GM12872 (cell line): Measurements from ENCODE around the gene KLF13.

Experiments used
- TF ChIP-seq, protein P1 (sequence below): IDR thresholded peaks from 3 replicates; pipeline ENCODE4 v1.5.1; 2011; ENCODE audit warnings: low read depth, mild to moderate bottlenecking, low read length, moderate library complexity; ENCODE audit not compliant: insufficient read depth

KLF13 gene

DNA sequence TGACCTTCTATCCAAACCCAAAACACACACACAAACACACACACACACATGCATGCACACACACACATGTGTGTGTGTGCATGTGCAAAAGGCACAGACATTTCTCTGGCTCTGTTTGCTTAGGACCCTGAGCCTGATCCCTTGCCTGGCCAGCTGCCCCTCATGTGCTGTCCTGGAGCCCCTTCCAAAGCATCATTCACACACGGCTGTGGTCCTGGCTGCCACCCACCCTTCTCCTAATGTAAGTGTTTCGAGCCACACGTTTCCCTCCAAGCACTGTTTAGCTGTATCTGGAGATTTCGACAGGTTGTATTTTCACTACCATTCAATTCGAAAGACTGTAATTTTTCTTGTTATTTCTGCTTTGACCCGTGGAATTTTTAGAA, 45.8 kb upstream of the KLF13 start:
- TF ChIP-seq, protein P1, sequence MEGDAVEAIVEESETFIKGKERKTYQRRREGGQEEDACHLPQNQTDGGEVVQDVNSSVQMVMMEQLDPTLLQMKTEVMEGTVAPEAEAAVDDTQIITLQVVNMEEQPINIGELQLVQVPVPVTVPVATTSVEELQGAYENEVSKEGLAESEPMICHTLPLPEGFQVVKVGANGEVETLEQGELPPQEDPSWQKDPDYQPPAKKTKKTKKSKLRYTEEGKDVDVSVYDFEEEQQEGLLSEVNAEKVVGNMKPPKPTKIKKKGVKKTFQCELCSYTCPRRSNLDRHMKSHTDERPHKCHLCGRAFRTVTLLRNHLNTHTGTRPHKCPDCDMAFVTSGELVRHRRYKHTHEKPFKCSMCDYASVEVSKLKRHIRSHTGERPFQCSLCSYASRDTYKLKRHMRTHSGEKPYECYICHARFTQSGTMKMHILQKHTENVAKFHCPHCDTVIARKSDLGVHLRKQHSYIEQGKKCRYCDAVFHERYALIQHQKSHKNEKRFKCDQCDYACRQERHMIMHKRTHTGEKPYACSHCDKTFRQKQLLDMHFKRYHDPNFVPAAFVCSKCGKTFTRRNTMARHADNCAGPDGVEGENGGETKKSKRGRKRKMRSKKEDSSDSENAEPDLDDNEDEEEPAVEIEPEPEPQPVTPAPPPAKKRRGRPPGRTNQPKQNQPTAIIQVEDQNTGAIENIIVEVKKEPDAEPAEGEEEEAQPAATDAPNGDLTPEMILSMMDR, result no peak

DNA sequence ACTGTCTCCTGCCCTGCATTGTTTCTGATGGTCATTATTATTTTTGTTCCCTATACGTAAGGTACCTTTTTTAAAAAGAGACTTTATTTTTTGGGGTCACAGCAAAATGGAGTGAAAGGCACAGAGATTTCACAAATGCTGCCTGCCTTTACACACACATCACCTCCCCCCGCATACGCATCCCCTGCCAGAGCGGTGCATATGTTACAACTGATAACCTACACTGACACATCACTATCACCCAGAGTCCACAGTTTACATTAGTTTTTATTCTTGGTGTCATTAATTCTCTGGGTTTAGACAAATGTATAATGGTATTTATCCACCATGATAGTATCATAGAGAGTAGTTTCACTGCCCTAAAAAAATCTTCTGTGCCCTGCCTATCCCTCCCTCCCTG, 43.6 kb upstream of the KLF13 start:
- TF ChIP-seq, protein P1, result no peak

DNA sequence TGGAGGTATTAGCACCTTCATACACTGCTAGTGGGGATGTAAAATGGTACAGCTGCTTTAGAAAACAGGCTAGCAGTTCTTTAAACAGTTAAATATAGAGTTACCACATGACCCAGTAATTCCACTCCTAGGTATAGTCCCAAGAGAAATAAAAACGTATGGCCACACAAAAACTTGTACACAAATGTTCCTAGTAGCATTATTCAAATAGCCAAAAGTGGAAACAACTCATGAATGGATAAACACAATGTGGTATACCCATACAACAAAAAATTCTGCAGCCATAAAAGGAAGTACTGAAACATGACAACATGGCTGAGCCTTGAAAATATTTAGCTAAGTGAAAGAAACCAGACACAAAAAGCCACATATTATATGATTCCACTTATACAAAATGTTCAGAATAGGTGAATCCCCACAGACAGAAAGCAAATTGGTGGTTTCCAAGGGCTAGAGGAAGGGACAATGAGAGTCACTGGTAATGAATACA, 40.8 kb upstream of the KLF13 start:
- TF ChIP-seq, protein P1, result no peak

DNA sequence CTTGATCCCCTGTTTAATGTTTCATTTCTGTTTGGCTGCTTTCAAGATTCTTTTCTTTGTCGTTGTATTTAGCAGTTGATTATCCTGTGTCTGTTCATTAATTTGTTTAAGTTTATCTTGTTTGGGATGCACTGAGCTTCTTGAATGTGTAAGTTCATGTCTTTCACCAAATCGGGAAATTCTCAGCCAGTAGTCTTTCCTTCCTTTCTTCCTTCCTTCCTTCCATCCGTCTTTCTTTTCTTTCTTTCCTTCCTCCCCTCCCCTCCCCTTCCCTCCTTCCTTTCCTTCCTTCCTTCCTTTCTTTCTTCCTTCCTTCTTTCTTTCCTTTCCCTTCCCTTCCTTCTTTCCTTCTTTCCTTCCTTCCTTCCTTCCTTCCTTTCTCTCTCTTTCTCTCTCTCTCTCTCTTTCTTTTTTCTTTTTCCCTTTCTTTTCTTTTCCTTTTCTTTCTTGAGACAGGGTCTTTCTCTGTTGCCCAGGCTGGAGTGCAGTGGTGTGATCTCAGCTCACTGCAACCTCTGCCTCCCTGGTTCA, 35.5 kb upstream of the KLF13 start:
- TF ChIP-seq, protein P1, result no peak

DNA sequence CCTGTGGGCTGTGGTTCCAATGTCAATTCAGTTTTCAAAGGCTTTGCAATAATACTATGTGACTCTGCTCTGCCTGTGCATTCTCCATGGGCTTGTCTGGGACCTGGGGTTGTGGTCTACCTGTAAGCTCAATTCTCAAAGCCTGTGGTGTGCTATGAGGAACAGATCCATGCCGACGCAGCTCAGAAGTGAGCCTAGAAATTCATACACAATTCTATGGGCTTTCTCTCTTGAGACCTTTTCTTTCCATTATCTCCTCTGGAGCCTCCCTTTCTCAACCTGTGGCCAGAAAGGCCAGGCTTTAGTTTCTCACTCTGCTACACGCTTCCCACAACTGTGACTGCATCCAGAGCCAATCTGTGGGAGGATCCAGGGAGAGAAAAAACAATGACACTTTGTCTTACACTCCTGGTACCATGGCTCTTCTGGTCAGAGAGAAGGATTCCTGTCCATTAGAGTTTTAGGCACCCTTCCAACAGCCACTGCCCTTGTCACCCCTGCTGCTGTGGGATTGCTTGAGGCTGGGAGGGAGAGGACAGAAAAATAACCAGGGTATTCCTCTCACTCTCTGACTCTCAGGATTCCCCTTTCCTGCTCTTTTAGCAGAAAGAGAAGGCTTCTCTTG, 34.1 kb upstream of the KLF13 start:
- TF ChIP-seq, protein P1, result no peak

DNA sequence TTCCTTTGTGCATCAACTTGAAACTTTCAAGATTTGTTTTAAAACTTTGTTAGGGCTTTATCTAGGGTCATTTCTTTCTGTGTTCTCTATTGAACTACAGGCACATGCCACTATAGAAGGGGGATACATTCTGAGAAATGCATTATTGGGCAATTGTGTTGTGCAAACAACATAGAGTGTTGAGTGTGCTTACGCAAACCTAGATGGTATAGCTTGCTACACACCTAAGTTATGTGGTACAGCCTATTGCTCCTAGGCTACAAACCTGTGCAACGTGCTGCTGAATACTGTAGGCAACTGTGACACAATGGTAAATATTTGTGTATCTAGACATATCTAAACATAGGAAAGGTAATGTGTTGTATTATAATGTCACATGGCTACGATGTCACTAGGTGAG, 33.0 kb upstream of the KLF13 start:
- TF ChIP-seq, protein P1, result no peak

DNA sequence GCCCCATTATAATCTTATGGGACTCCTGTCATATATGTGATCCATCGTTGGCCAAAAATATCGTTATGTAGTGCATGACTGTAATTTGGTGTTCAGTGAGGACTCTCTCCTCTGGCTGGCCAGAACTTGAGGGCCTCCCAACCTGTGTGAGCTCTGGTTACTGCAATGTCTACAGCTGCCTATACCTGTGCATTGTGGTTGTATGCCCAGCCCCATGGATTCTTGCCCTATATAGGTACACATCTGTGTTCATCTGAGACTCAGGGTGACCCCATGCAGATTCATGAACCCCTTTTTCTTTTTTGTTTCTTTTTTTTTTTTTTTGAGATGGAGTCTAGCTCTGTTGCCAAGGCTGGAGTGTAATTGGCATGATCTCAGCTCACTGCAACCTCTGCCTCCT, 32.6 kb upstream of the KLF13 start:
- TF ChIP-seq, protein P1, result no peak
